Tibial artery (tissue), 4 donors: ENCODE data around the gene ST8SIA2.

Experiments used
- DNase-seq, 2 donors: peaks; one replicate each; pipeline ENCODE4 v3.0.0-alpha.2; 2019
- H3K27ac ChIP-seq, 2 donors: fragments of 200-600 bp; sonication (generic) in 1 of 2; 1 replicate in 1 of 2; 2 replicates in 1 of 2; pipeline ENCODE4 v1.5.1; 2018 to 2019; ENCODE audit warnings: mild to moderate bottlenecking in 1 of 2
- H3K27me3 ChIP-seq, 2 donors: fragments of 200-600 bp; sonication (generic) in 1 of 2; one replicate each; pipeline versions ENCODE4 v1.5.1 to v1.6.0; 2016 to 2019
- H3K36me3 ChIP-seq, 3 donors: fragments of 200-600 bp; sonication (generic) in 2 of 3; one replicate each; pipeline ENCODE4 v1.5.1; 2016 to 2019; ENCODE audit warnings: mild to moderate bottlenecking in 2 of 3
- H3K4me1 ChIP-seq, 4 donors: fragments of 200-600 bp; sonication (generic) in 2 of 4; 1 replicate in 3 of 4; 2 replicates in 1 of 4; pipeline ENCODE4 v1.5.1; 2016 to 2019
- H3K4me3 ChIP-seq, 2 donors: fragments of 200-600 bp; sonication (generic) in 1 of 2; 1 replicate in 1 of 2; 2 replicates in 1 of 2; pipeline ENCODE4 v1.5.1; 2018 to 2019; ENCODE audit warnings: mild to moderate bottlenecking in 2 of 2
- H3K9me3 ChIP-seq, 3 donors: fragments of 200-600 bp; sonication (generic) in 1 of 3; one replicate each; pipeline ENCODE4 v1.5.1; 2016 to 2019
- CTCF ChIP-seq, 2 experiments: fragments of 200-600 bp in 1 of 2; fragments of 450-650 bp in 1 of 2; IDR thresholded peaks; one replicate each; pipeline ENCODE4 v1.5.1; 2017 to 2019; ENCODE audit warnings: antibody characterized with exemption in 2 of 2, mild to moderate bottlenecking in 1 of 2, moderate library complexity in 1 of 2
- intact Hi-C: fragments of 100-400 bp; cut with DNase I; formaldehyde crosslinking; loops from one replicate; pipeline ENCODE4 v1.15.0; 2023; ENCODE audit warnings: low total_unique reads

Gene ST8SIA2

GRCh38 chr15:92453607-92454006, 59.9 kb downstream of the ST8SIA2 start:
- no peak for TF ChIP-seq CTCF (IDR thresholded peaks at IDR 0.05)
- intact Hi-C loops = no loop called here
- no peak overlapping the region for H3K4me3 ChIP-seq
- no peak overlapping the region for H3K27ac ChIP-seq
- no peaks in the 10 kb centered on the region for H3K9me3 ChIP-seq
- DNase-seq = no peak
- H3K27me3 ChIP-seq = peaks cover 0 to 6% of the 10 kb centered on the region in 2 donors
- H3K36me3 ChIP-seq = no peaks in the 10 kb centered on the region
- H3K4me1 ChIP-seq = no peaks in the 10 kb centered on the region

GRCh38 chr15:92454555-92455105, 60.9 kb downstream of the ST8SIA2 start:
- H3K27ac ChIP-seq = no peak overlapping the region
- no peak overlapping the region for H3K4me3 ChIP-seq
- H3K36me3 ChIP-seq = no peaks in the 10 kb centered on the region
- no peaks in the 10 kb centered on the region for H3K9me3 ChIP-seq
- no peak for DNase-seq
- H3K4me1 ChIP-seq = no peaks in the 10 kb centered on the region
- intact Hi-C loops = no loop called here
- H3K27me3 ChIP-seq = peaks cover 0 to 6% of the 10 kb centered on the region in 2 donors
- TF ChIP-seq CTCF (IDR thresholded peaks at IDR 0.05) = no peak

- Histone ChIP-seq H3K27me3 (peaks cover 0 to 6% of the 10 kb centered on the region in 2 donors), H3K36me3 (no peaks in the 10 kb centered on the region), H3K27ac (no peak overlapping the region), H3K4me1 (no peaks in the 10 kb centered on the region), H3K4me3 (no peak overlapping the region), H3K9me3 (no peaks in the 10 kb centered on the region)
- intact Hi-C loops = no loop called here
- DNase-seq = no peak
- no peak for TF ChIP-seq CTCF (IDR thresholded peaks at IDR 0.05)
These were observed 61.6 kb downstream of the ST8SIA2 start for GRCh38 chr15:92455271-92455670.

- no peak for TF ChIP-seq CTCF (IDR thresholded peaks at IDR 0.05)
- Histone ChIP-seq H3K4me3 (no peak overlapping the region), H3K36me3 (no peaks in the 10 kb centered on the region), H3K27ac (no peak overlapping the region), H3K4me1 (no peaks in the 10 kb centered on the region), H3K9me3 (no peaks in the 10 kb centered on the region), H3K27me3 (peaks cover 0 to 6% of the 10 kb centered on the region in 2 donors)
- intact Hi-C loops = no loop called here
- DNase-seq = no peak
These were observed 63.9 kb downstream of the ST8SIA2 start for GRCh38 chr15:92457471-92458041.

- TF ChIP-seq CTCF (IDR thresholded peaks at IDR 0.05) = no peak
- DNase-seq = no peak
- Histone ChIP-seq H3K36me3 (no peaks in the 10 kb centered on the region), H3K9me3 (no peaks in the 10 kb centered on the region), H3K27ac (no peak overlapping the region), H3K27me3 (no peaks in the 10 kb centered on the region), H3K4me3 (no peak overlapping the region), H3K4me1 (no peaks in the 10 kb centered on the region)
- intact Hi-C loops = no loop called here
These were observed 66.3 kb downstream of the ST8SIA2 start for GRCh38 chr15:92460023-92460422.
